SK-N-SH treated with all-trans-retinoic acid at 6 μM for 48 hours (cell line): ENCODE data around the gene BRPF1.

Experiments
- BACH2 ChIP-seq: fragments of 250-450 bp; sonication (Bioruptor Pico); IDR thresholded peaks from 2 replicates; pipeline ENCODE4 v1.9.0; 2021; ENCODE audit warnings: mild to moderate bottlenecking, borderline replicate concordance
- ESRRG ChIP-seq: fragments of 250-450 bp; sonication (Bioruptor Pico); IDR thresholded peaks from 2 replicates; pipeline ENCODE4 v1.6.1; 2021; ENCODE audit warnings: mild to moderate bottlenecking
- GLIS3 ChIP-seq: fragments of 250-450 bp; sonication (Bioruptor Pico); IDR thresholded peaks from 2 replicates; pipeline ENCODE4 v1.5.0; 2020; ENCODE audit warnings: mild to moderate bottlenecking, moderate library complexity
- PATZ1 ChIP-seq: fragments of 250-450 bp; sonication (Bioruptor Pico); IDR thresholded peaks from 2 replicates; pipeline ENCODE4 v1.8.0; 2020; ENCODE audit warnings: mild to moderate bottlenecking, moderate library complexity, borderline replicate concordance
- PPARA ChIP-seq: fragments of 250-450 bp; sonication (Bioruptor Pico); IDR thresholded peaks from 2 replicates; pipeline ENCODE4 v1.5.0; 2020; ENCODE audit warnings: mild to moderate bottlenecking, borderline replicate concordance
- TCF4 ChIP-seq: fragments of 250-450 bp; sonication (Bioruptor Pico); IDR thresholded peaks from 2 replicates; pipeline ENCODE4 v1.8.0; 2021; ENCODE audit warnings: mild to moderate bottlenecking, moderate library complexity, borderline replicate concordance
- TSHZ2 ChIP-seq: fragments of 250-450 bp; sonication (Bioruptor Pico); IDR thresholded peaks from 2 replicates; pipeline ENCODE4 v1.5.0; 2020; ENCODE audit warnings: mild to moderate bottlenecking, moderate library complexity
- ZFP3 ChIP-seq: fragments of 250-450 bp; sonication (Bioruptor Pico); IDR thresholded peaks from 2 replicates; pipeline ENCODE4 v1.5.0; 2020; ENCODE audit warnings: mild to moderate bottlenecking, moderate library complexity
- ZNF70 ChIP-seq: fragments of 450-650 bp; formaldehyde crosslinking; IDR thresholded peaks from 2 replicates; pipeline ENCODE4 v1.5.0; 2020; ENCODE audit warnings: mild to moderate bottlenecking, moderate library complexity

- TF ChIP-seq PATZ1 (no peak), ESRRG (CRISPR knock-in tag) (no peak), TCF4 (CRISPR knock-in tag) (no peak), ZFP3 (CRISPR knock-in tag) (no peak), TSHZ2 (CRISPR knock-in tag) (no peak), GLIS3 (no peak), PPARA (CRISPR knock-in tag) (no peak), ZNF70 (CRISPR knock-in tag) (no peak), BACH2 (CRISPR knock-in tag) (no peak)
Measured at GRCh38 chr3:9750556-9751411, 19.2 kb downstream of the BRPF1 start.
